CD4-positive, alpha-beta T cell treated with Interleukin-15 for 4 hours (primary cell): ENCODE data around the gene PLCH1.

Source experiments
- DNase-seq: peaks from one replicate; pipeline ENCODE4 v3.0.0-alpha.2; 2020; ENCODE audit warnings: low spot score

The PLCH1 gene

DNA sequence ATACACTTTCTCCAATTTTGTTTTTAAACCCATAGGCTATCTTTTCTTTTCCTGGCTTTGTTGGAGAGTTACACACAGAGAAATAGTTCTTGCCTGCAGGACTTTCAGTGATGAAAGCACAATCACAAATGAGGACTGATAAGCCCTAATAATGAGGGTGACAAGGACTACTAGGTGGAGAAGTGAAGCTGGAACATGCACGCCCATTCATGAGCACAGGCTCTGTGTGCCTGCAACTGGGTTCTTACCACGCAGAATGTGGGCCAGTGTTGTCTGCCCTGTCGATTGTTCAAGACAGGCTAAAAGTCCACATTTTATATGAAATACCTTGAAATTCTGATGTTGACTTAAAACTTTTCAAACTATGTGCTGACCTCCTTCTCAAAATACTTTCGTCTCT, 289.1 kb downstream of the PLCH1 start:
- DNase-seq = no peak

DNA sequence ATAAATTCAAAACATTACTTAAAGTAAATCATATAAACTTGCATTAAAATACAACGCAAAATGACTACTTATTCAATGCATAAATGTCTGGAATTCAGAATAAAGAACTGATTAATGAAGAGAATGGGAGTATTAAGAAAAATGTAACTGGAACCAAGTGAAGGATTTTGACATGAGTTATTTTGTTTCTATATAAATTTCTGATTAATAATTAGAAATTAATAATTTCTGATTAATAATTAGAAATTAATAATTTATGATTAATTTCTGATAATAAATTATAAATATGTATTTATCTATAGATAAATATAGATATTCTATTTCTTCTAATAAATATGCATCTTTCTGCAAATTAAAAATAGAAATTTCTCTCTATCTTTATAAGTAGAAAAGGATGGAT, 291.4 kb downstream of the PLCH1 start:
- DNase-seq = no peak

GRCh38 chr3:155449613-155450267, 295.1 kb downstream of the PLCH1 start:
- DNase-seq = no peak

- no peak for DNase-seq
Observed at GRCh38 chr3:155448531-155448930, 296.3 kb downstream of the PLCH1 start.

DNA sequence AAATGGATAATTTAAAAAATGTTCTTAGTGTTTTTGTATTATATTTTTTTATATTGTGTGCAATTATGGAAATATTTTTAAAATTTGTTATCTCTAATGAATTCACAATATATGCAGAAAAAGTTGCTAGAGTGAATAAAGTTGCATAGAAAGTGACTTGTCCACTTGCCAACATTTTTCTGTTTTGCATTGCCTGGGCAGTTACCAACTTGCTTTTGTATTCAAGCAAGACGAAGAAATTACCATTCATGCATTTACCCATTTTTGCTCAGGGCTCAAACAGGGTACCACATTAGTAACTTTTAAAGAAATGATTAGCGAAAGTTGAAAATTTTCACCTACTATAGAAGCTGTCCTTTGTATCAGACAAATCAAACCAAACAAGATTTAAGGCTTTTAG, 298.5 kb downstream of the PLCH1 start:
- no peak for DNase-seq

DNA sequence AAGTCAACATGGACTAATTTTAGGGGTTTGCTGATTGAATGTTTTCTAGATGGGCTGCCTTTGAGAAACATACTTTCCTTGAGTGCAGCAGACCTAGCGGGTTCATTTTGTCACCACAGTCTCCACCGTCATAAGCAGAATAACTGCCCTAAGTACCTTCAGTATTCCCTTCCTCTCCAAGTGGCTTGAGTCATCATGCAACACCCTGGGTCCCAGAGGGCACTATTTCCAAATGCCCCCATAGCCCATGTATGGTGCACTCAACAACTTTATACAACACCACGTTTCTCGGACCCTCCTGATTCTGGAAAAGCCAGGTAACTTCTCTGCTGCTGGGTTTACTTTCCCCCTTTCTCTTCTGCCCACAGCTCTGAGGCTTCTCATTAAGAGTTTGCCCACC, 300.1 kb downstream of the PLCH1 start:
- no peak for DNase-seq

- no peak for DNase-seq
Observed at GRCh38 chr3:155443815-155444214, 301.1 kb downstream of the PLCH1 start.

GRCh38 chr3:155442072-155442471, 302.8 kb downstream of the PLCH1 start:
- no peak for DNase-seq

DNA sequence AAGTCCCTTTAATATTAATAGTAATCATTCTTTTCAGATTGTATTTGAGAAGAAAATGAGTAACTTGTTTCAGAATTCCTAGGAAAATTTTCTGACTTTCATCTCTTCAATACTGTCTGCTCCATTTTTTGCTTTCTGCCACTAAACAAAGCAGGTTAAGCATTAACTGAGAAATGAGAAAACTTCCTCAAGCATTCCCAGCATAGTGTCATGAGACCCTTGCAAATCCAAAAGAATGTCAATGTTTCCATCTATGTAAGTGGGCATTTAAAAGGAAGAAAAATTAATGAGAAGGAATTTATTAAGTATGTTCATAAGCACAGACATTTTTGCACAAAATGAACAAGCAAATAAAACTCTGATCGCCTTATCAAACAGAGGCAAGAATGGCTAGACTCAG, 303.4 kb downstream of the PLCH1 start:
- DNase-seq = no peak

GRCh38 chr3:155441026-155441425, 303.8 kb downstream of the PLCH1 start:
- DNase-seq = no peak

DNA sequence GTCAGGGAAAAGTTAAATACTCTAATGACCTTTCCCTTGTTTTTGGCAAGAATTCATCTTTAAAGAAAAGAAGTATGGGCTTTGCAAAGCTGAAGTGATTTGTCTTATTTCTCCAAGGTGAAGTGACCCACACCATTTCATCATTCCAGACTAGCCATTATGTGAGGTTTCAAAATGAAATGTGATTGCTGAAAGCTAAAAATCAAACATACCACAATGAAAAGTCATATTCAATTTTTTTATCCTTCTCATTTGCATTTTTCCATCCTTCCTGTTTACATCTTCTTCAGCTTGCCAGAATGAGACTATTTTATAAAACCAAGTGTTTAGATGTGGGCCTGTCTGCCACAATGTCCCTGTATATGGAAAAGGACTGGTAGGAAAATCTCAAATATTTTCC, 309.1 kb downstream of the PLCH1 start:
- DNase-seq = no peak

- no peak for DNase-seq
Observed at GRCh38 chr3:155431856-155432570, 312.9 kb downstream of the PLCH1 start.

- DNase-seq = no peak
Observed at GRCh38 chr3:155428563-155428962, 316.3 kb downstream of the PLCH1 start.

- no peak for DNase-seq
Observed at GRCh38 chr3:155426524-155427230, 318.2 kb downstream of the PLCH1 start.

GRCh38 chr3:155425396-155425795, 319.5 kb downstream of the PLCH1 start:
- no peak for DNase-seq

GRCh38 chr3:155424323-155424710, 320.6 kb downstream of the PLCH1 start:
- no peak for DNase-seq

- no peak for DNase-seq
Observed at GRCh38 chr3:155423526-155424322, 321.1 kb downstream of the PLCH1 start.

DNA sequence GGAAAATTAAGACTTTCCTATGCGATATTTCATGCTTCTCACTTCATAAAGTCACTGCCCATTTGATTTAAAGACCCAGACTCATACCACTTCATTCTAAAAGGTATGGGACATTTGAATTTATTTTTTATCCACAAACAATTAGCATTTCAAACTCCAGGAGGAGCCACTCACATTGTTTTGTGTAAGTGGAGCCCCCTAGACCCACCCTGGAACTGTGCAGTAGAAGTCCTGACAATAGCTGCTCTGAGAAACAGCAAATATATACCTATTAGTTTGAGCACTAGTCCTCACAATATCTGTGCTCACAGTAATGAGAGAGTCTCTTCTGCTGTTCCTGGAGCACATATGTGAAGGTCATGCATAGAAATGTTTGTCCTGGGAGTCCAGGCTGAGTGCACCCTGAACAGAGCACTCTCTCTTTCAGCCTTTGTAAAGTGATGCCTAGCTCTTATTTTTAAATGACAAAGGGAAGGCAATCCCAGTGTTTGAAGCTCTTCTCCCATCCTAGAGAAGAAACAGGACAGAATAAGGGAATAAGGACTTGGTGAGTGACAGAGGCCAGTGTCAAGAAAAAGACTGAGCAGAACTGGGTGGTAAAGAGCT, 323.9 kb downstream of the PLCH1 start:
- no peak for DNase-seq

GRCh38 chr3:155420406-155420805, 324.5 kb downstream of the PLCH1 start:
- no peak for DNase-seq

- no peak for DNase-seq
Observed at GRCh38 chr3:155418407-155418806, 326.5 kb downstream of the PLCH1 start.

DNA sequence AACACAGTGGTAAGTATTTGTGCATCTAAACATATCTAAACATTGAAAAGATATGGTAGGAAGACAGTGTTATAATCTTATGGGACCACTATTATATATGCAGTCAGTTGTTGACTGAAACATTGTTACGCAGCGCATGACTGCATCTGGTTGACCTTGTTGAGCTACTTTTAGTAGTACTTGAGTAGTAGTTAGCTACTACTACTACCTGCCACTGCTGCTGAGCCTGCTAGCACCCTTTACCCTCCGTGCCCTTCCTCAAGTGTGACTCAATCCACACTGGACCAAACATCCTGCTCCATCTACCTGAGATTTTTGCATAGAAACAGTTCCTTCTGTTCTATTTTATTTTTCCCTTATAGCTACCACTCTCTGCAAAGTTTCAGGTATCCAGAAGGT, 327.8 kb downstream of the PLCH1 start:
- DNase-seq = no peak

GRCh38 chr3:155416500-155417118, 328.3 kb downstream of the PLCH1 start:
- no peak for DNase-seq
